ENCODE results near the gene TBL2.
"Not testable (repeated sequence)": the region's sequence is repeated elsewhere in the genome, so short reads cannot be mapped to it uniquely, and the experiment has no call there.

Gene TBL2

GRCh38 chr7:73613954-73614735 is 35.8 kb upstream of the TBL2 start:
- peaks cover 7% of the 10 kb centered on the region for H3K4me1 ChIP-seq (ENCODE audit: insufficient read depth, insufficient read length)
- no peak for TF ChIP-seq ZNF274 (IDR thresholded peaks at IDR 0.05; ENCODE audit: low read depth, low read length)
- H3K9ac ChIP-seq (ENCODE audit: insufficient read length, low read depth): peak overlapping the region; percentile 44
- no peaks in the 10 kb centered on the region for H3K27me3 ChIP-seq (ENCODE audit: insufficient read depth, insufficient read length)
- no peak for DNase-seq (ENCODE audit: low read depth, low spot score)
- no peaks in the 10 kb centered on the region for H3K36me3 ChIP-seq (ENCODE audit: insufficient read depth, insufficient read length, low read length)
- no peak overlapping the region for H3K4me3 ChIP-seq (ENCODE audit: insufficient read length, low read depth)
- H3K9me3 ChIP-seq (ENCODE audit: insufficient read depth, low read length): no peaks in the 10 kb centered on the region

- H3K4me1 ChIP-seq (ENCODE audit: insufficient read depth, insufficient read length): peaks cover 8% of the 10 kb centered on the region
- no peak for DNase-seq (ENCODE audit: low read depth, low spot score)
- H3K9me3 ChIP-seq (ENCODE audit: insufficient read depth, low read length): no peaks in the 10 kb centered on the region
- no peak overlapping the region for H3K9ac ChIP-seq (ENCODE audit: insufficient read length, low read depth)
- H3K27me3 ChIP-seq (ENCODE audit: insufficient read depth, insufficient read length): no peaks in the 10 kb centered on the region
- no peak for TF ChIP-seq ZNF274 (IDR thresholded peaks at IDR 0.05; ENCODE audit: low read depth, low read length)
- TF ChIP-seq SUZ12 (IDR thresholded peaks at IDR 0.05; ENCODE audit: extremely low read depth, insufficient read depth, insufficient read length): no peak
- TF ChIP-seq YY1 (IDR thresholded peaks at IDR 0.05; ENCODE audit: insufficient read depth, insufficient read length): no peak
- H3K4me3 ChIP-seq (ENCODE audit: insufficient read length, low read depth): no peak overlapping the region
- H3K36me3 ChIP-seq (ENCODE audit: insufficient read depth, insufficient read length, low read length): no peaks in the 10 kb centered on the region
Measured at GRCh38 chr7:73612598-73613269, 34.4 kb upstream of the TBL2 start.

DNA sequence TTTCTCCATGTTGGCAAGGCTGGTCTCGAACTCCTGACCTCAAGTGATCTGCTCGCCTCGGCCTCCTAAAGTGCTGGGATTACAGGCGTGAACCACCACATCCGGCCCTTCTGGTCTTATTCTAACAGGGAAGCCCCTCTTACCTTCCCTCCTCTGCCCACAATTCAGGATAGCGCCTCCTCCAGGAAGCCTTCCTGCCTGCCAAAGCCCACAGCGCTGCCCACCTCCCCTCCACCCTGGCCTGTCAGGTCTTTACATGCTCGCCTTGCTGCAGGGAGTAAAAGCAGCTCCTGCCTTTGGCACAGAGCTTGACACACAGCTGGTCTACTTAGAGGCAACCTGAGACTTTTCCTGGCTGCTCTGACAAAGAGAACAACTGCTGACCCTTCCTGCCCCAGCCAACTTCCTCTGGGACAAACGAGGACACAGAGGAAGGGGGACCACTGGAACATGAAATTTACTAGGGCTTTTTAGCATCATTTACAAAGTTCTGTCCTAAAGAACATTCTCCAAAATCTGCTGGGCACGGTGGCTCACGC is 32.7 kb upstream of the TBL2 start:
- Histone ChIP-seq H3K36me3 (ENCODE audit: insufficient read depth, insufficient read length, low read length) (no peaks in the 10 kb centered on the region), H3K4me3 (ENCODE audit: insufficient read length, low read depth) (no peak overlapping the region), H3K4me1 (ENCODE audit: insufficient read depth, insufficient read length) (peaks cover 8% of the 10 kb centered on the region), H3K9me3 (ENCODE audit: insufficient read depth, low read length) (no peaks in the 10 kb centered on the region), H3K27me3 (ENCODE audit: insufficient read depth, insufficient read length) (no peaks in the 10 kb centered on the region), H3K9ac (ENCODE audit: insufficient read length, low read depth) (no peak overlapping the region)
- TF ChIP-seq YY1 (IDR thresholded peaks at IDR 0.05; ENCODE audit: insufficient read depth, insufficient read length): no peak
- TF ChIP-seq SUZ12 (IDR thresholded peaks at IDR 0.05; ENCODE audit: extremely low read depth, insufficient read depth, insufficient read length): no peak
- TF ChIP-seq ZNF274 (IDR thresholded peaks at IDR 0.05; ENCODE audit: low read depth, low read length): no peak
- no peak for DNase-seq (ENCODE audit: low read depth, low spot score)

GRCh38 chr7:73610105-73610504 is 31.7 kb upstream of the TBL2 start:
- H3K4me1 ChIP-seq (ENCODE audit: insufficient read depth, insufficient read length): peaks cover 8% of the 10 kb centered on the region
- H3K9me3 ChIP-seq (ENCODE audit: insufficient read depth, low read length): no peaks in the 10 kb centered on the region
- H3K9ac ChIP-seq (ENCODE audit: insufficient read length, low read depth): no peak overlapping the region
- no peak for TF ChIP-seq ZNF274 (IDR thresholded peaks at IDR 0.05; ENCODE audit: low read depth, low read length)
- no peak for TF ChIP-seq SUZ12 (IDR thresholded peaks at IDR 0.05; ENCODE audit: extremely low read depth, insufficient read depth, insufficient read length)
- no peak for TF ChIP-seq YY1 (IDR thresholded peaks at IDR 0.05; ENCODE audit: insufficient read depth, insufficient read length)
- H3K36me3 ChIP-seq (ENCODE audit: insufficient read depth, insufficient read length, low read length): no peaks in the 10 kb centered on the region
- no peak overlapping the region for H3K4me3 ChIP-seq (ENCODE audit: insufficient read length, low read depth)
- no peaks in the 10 kb centered on the region for H3K27me3 ChIP-seq (ENCODE audit: insufficient read depth, insufficient read length)
- DNase-seq (ENCODE audit: low read depth, low spot score): no peak

- H3K9ac ChIP-seq (ENCODE audit: insufficient read length, low read depth); DNase-seq (ENCODE audit: low read depth, low spot score); H3K9me3 ChIP-seq (ENCODE audit: insufficient read depth, low read length); H3K27me3 ChIP-seq (ENCODE audit: insufficient read depth, insufficient read length); H3K4me3 ChIP-seq (ENCODE audit: insufficient read length, low read depth); H3K36me3 ChIP-seq (ENCODE audit: insufficient read depth, insufficient read length, low read length): not testable (repeated sequence)
- H3K4me1 ChIP-seq (ENCODE audit: insufficient read depth, insufficient read length): peaks cover 11% of the 10 kb centered on the region
Measured at GRCh38 chr7:73607692-73607983, 29.3 kb upstream of the TBL2 start.

DNA sequence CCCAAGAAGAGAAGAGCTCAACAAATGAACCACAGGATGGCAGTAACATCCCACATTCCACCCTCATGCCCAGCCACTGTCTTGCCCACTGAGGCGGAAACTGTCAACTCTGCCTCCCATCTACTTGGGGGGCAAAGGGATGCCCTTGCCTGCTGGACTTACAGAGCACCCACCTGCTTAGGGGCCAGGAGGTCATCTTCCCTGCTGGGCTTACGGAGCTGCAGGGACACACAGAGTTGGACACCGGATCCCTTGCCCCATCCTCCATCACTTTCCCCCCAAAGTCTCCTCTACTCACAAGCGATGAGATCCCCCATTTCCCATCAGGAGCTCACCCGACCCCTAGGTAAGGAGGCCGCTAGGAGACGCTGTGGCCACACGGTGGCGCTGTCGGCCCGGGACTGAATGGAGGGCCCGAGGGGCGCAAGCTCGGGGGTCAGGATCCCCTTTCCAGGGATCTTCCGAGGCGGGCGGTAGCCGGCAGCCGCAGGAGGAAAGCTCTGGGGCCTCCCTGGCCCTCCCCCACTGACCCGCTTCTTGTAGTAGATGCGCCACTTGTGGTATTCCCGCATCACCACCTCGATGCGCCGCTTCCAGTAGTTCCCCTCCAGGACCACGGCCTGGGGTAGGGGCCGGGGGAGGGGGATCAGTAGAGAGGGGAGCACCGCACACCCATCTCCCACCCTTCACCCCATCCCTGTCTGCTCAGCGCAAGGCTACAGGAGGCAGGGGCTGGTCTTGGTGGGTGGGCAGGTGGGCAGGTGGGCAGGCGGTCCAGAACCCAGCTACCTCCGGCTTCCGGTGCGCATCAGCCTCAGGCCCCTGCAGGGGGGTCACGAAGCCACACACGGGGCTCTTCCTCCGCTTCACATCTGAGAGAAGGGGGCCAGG is 28.7 kb upstream of the TBL2 start:
- no peak overlapping the region for H3K9ac ChIP-seq (ENCODE audit: insufficient read length, low read depth)
- peaks cover 11% of the 10 kb centered on the region for H3K4me1 ChIP-seq (ENCODE audit: insufficient read depth, insufficient read length)
- H3K27me3 ChIP-seq (ENCODE audit: insufficient read depth, insufficient read length): no peaks in the 10 kb centered on the region
- TF ChIP-seq ZNF274 (IDR thresholded peaks at IDR 0.05; ENCODE audit: low read depth, low read length): no peak
- no peak for TF ChIP-seq YY1 (IDR thresholded peaks at IDR 0.05; ENCODE audit: insufficient read depth, insufficient read length)
- TF ChIP-seq SUZ12 (IDR thresholded peaks at IDR 0.05; ENCODE audit: extremely low read depth, insufficient read depth, insufficient read length): no peak
- peak; percentile 52 for DNase-seq (ENCODE audit: low read depth, low spot score)
- no peaks in the 10 kb centered on the region for H3K36me3 ChIP-seq (ENCODE audit: insufficient read depth, insufficient read length, low read length)
- no peaks in the 10 kb centered on the region for H3K9me3 ChIP-seq (ENCODE audit: insufficient read depth, low read length)
- H3K4me3 ChIP-seq (ENCODE audit: insufficient read length, low read depth): no peak overlapping the region

DNA sequence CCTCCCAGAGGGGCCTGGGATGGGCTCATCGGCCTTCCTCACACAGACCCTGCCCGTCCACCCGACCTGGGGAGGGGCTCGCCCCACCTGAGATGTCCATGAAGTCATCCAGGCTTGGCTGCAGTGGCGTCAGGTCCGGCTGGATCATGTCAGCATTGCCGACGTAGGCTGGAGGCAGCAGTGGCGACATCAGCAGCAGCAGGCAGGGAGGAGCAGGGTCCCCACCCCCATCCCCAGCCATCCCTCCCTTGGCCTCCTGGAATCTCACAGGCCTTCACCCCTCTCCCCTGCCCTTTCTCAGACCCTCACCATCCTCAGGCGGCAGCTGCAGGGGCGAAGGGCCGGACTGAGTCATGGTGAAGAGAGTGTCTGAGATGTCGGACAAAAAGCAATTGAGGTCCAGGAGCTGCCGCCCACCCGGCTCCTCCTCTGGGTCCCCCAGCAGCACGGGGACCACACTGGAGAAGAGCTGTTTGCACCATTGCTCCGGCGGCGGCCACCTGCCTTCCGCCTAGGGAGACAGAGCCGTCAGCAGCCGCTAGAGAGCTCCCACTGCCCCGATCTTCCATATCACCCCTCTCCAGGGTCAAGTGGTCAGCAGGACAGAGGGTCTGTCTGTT is 27.3 kb upstream of the TBL2 start:
- Histone ChIP-seq H3K36me3 (ENCODE audit: insufficient read depth, insufficient read length, low read length) (no peaks in the 10 kb centered on the region), H3K4me3 (ENCODE audit: insufficient read length, low read depth) (no peak overlapping the region), H3K9me3 (ENCODE audit: insufficient read depth, low read length) (no peaks in the 10 kb centered on the region), H3K27me3 (ENCODE audit: insufficient read depth, insufficient read length) (no peaks in the 10 kb centered on the region), H3K9ac (ENCODE audit: insufficient read length, low read depth) (no peak overlapping the region), H3K4me1 (ENCODE audit: insufficient read depth, insufficient read length) (peaks cover 8% of the 10 kb centered on the region)
- DNase-seq (ENCODE audit: low read depth, low spot score): no peak
- TF ChIP-seq SUZ12 (IDR thresholded peaks at IDR 0.05; ENCODE audit: extremely low read depth, insufficient read depth, insufficient read length) (no peak), ZNF274 (IDR thresholded peaks at IDR 0.05; ENCODE audit: low read depth, low read length) (no peak), YY1 (IDR thresholded peaks at IDR 0.05; ENCODE audit: insufficient read depth, insufficient read length) (no peak)
